ENCODE measurements around the gene SLC12A9.

DNA sequence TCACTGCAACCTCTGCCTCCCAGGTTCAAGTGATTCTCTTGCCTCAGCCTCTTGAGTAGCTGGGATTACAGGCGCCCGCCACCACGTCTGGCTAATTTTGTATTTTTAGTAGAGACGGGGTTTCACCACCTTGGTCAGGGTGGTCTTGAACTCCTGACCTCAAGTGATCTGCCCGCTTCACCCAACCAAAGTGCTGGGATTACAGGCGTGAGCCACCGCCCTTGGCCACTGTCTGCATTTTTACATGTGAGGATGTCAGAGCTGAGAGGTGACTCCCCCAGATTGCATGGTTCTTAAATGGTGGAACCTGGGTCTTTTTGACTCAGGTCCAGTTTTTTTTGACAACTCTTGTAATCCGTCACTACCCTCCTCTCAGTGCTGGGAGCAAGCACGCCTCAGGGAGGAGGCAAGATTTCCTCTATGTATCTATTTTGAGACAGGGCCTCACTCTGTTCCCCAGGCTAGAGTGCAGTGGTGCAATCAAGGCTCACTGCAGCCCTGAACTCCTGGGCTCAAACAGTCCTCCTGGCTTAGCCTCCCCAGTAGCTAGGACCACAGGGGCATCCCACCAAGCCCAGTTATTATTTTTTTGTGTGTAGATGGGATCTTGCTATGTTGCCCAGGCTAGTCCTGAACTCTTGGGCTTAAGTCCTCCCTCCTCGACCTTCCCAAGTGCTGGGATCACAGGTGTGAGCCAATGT lies 21.2 kb downstream of the SLC12A9 start:
- TF ChIP-seq ZNF146 (tag by site-specific recombination; IDR thresholded peaks at IDR 0.05) (no peak), KLF7 (tag by site-specific recombination; IDR thresholded peaks at IDR 0.05; ENCODE audit: borderline replicate concordance) (no peak), ZNF791 (tag by site-specific recombination; IDR thresholded peaks at IDR 0.05) (no peak), KLF16 (tag by site-specific recombination; IDR thresholded peaks at IDR 0.05) (no peak), ZNF837 (tag by site-specific recombination; IDR thresholded peaks at IDR 0.05) (no peak), ZIC2 (tag by site-specific recombination; IDR thresholded peaks at IDR 0.05) (no peak), ZEB2 (tag by site-specific recombination; IDR thresholded peaks at IDR 0.05) (no peak), ZNF24 (tag by site-specific recombination; IDR thresholded peaks at IDR 0.05) (no peak), ZNF311 (tag by site-specific recombination; IDR thresholded peaks at IDR 0.05; ENCODE audit: borderline replicate concordance) (no peak)
- TF ChIP-seq, protein P1, sequence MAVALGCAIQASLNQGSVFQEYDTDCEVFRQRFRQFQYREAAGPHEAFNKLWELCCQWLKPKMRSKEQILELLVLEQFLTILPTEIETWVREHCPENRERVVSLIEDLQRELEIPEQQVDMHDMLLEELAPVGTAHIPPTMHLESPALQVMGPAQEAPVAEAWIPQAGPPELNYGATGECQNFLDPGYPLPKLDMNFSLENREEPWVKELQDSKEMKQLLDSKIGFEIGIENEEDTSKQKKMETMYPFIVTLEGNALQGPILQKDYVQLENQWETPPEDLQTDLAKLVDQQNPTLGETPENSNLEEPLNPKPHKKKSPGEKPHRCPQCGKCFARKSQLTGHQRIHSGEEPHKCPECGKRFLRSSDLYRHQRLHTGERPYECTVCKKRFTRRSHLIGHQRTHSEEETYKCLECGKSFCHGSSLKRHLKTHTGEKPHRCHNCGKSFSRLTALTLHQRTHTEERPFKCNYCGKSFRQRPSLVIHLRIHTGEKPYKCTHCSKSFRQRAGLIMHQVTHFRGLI (tag by site-specific recombination; IDR thresholded peaks at IDR 0.05), result no peak
- TF ChIP-seq, protein P2, sequence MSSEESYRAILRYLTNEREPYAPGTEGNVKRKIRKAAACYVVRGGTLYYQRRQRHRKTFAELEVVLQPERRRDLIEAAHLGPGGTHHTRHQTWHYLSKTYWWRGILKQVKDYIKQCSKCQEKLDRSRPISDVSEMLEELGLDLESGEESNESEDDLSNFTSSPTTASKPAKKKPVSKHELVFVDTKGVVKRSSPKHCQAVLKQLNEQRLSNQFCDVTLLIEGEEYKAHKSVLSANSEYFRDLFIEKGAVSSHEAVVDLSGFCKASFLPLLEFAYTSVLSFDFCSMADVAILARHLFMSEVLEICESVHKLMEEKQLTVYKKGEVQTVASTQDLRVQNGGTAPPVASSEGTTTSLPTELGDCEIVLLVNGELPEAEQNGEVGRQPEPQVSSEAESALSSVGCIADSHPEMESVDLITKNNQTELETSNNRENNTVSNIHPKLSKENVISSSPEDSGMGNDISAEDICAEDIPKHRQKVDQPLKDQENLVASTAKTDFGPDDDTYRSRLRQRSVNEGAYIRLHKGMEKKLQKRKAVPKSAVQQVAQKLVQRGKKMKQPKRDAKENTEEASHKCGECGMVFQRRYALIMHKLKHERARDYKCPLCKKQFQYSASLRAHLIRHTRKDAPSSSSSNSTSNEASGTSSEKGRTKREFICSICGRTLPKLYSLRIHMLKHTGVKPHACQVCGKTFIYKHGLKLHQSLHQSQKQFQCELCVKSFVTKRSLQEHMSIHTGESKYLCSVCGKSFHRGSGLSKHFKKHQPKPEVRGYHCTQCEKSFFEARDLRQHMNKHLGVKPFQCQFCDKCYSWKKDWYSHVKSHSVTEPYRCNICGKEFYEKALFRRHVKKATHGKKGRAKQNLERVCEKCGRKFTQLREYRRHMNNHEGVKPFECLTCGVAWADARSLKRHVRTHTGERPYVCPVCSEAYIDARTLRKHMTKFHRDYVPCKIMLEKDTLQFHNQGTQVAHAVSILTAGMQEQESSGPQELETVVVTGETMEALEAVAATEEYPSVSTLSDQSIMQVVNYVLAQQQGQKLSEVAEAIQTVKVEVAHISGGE (tag by site-specific recombination; conservative IDR thresholded peaks at IDR 0.05; ENCODE audit: low read depth), result no peak
- TF ChIP-seq, protein P3, sequence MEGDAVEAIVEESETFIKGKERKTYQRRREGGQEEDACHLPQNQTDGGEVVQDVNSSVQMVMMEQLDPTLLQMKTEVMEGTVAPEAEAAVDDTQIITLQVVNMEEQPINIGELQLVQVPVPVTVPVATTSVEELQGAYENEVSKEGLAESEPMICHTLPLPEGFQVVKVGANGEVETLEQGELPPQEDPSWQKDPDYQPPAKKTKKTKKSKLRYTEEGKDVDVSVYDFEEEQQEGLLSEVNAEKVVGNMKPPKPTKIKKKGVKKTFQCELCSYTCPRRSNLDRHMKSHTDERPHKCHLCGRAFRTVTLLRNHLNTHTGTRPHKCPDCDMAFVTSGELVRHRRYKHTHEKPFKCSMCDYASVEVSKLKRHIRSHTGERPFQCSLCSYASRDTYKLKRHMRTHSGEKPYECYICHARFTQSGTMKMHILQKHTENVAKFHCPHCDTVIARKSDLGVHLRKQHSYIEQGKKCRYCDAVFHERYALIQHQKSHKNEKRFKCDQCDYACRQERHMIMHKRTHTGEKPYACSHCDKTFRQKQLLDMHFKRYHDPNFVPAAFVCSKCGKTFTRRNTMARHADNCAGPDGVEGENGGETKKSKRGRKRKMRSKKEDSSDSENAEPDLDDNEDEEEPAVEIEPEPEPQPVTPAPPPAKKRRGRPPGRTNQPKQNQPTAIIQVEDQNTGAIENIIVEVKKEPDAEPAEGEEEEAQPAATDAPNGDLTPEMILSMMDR (tag by site-specific recombination; IDR thresholded peaks at IDR 0.05), result no peak
- TF ChIP-seq, protein P4, sequence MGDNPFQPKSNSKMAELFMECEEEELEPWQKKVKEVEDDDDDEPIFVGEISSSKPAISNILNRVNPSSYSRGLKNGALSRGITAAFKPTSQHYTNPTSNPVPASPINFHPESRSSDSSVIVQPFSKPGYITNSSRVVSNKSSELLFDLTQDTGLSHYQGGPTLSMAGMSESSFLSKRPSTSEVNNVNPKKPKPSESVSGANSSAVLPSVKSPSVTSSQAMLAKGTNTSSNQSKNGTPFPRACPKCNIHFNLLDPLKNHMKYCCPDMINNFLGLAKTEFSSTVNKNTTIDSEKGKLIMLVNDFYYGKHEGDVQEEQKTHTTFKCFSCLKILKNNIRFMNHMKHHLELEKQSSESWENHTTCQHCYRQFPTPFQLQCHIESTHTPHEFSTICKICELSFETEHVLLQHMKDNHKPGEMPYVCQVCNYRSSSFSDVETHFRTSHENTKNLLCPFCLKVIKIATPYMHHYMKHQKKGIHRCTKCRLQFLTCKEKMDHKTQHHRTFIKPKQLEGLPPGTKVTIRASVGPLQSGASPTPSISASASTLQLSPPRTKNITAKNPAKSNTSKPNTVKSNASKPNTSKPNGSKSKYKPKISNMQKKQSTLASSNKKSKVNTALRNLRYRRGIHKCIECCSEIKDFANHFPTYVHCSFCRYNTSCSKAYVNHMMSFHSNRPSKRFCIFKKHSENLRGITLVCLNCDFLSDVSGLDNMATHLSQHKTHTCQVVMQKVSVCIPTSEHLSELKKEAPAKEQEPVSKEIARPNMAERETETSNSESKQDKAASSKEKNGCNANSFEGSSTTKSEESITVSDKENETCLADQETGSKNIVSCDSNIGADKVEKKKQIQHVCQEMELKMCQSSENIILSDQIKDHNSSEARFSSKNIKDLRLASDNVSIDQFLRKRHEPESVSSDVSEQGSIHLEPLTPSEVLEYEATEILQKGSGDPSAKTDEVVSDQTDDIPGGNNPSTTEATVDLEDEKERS (tag by site-specific recombination; IDR thresholded peaks at IDR 0.05), result no peak
- TF ChIP-seq, protein P5, sequence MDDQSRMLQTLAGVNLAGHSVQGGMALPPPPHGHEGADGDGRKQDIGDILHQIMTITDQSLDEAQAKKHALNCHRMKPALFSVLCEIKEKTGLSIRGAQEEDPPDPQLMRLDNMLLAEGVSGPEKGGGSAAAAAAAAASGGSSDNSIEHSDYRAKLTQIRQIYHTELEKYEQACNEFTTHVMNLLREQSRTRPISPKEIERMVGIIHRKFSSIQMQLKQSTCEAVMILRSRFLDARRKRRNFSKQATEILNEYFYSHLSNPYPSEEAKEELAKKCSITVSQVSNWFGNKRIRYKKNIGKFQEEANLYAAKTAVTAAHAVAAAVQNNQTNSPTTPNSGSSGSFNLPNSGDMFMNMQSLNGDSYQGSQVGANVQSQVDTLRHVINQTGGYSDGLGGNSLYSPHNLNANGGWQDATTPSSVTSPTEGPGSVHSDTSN (CRISPR knock-in tag; IDR thresholded peaks at IDR 0.05), result no peak
